Suprapubic skin (tissue), 4 donors: Measurements from ENCODE around the gene NDUFB7. TPM values are rescaled to one million over a fixed set of nuclear protein-coding genes. Genes with fewer than 3 reads are reported as not detected.
"Not testable (repeated sequence)": the region's sequence is repeated elsewhere in the genome, so short reads cannot be mapped to it uniquely, and the experiment has no call there.

Experiments used
- DNase-seq, 2 donors: peaks; one replicate each; pipeline ENCODE4 v3.0.0-alpha.2; 2019; ENCODE audit warnings: low spot score in 2 of 2
- H3K27ac ChIP-seq: fragments of 200-600 bp; sonication (generic); one replicate; pipeline ENCODE4 v1.5.1; 2019
- H3K27me3 ChIP-seq: fragments of 200-600 bp; sonication (generic); one replicate; pipeline ENCODE4 v1.5.1; 2019
- H3K36me3 ChIP-seq: fragments of 200-600 bp; sonication (generic); one replicate; pipeline ENCODE4 v1.5.1; 2019
- H3K4me1 ChIP-seq: fragments of 200-600 bp; sonication (generic); one replicate; pipeline ENCODE4 v1.5.1; 2019
- H3K4me3 ChIP-seq: fragments of 200-600 bp; sonication (generic); one replicate; pipeline ENCODE4 v1.5.1; 2019; ENCODE audit warnings: mild to moderate bottlenecking
- H3K9me3 ChIP-seq: fragments of 200-600 bp; sonication (generic); one replicate; pipeline ENCODE4 v1.5.1; 2019
- EP300 ChIP-seq: sonication (generic); formaldehyde crosslinking; IDR thresholded peaks from one replicate; pipeline ENCODE4 v1.6.1; 2017; ENCODE audit warnings: antibody characterized with exemption
- POLR2A ChIP-seq, 2 donors: fragments of 450-650 bp; IDR thresholded peaks; one replicate each; pipeline ENCODE4 v1.6.1; 2017; ENCODE audit warnings: antibody characterized with exemption in 2 of 2, mild to moderate bottlenecking in 2 of 2, moderate library complexity in 2 of 2
- POLR2AphosphoS5 ChIP-seq, 3 donors: sonication (generic); formaldehyde crosslinking; IDR thresholded peaks; one replicate each; pipeline ENCODE4 v1.6.1; 2017; ENCODE audit warnings: antibody characterized with exemption in 3 of 3
- whole genome bisulfite sequencing: methylation state at CpG from one replicate; pipeline ENCODE4 v1.1.5; 2018; 5-methylcytosine and 5-hydroxymethylcytosine counted together
- total RNA-seq, 4 donors: library from RNA; depleted of rRNA; stranded (reverse); fragments of >200 nt; gene quantifications; one replicate each; pipeline ENCODE4 v1.1.0, GENCODE V29; 2016
- TF ChIP-seq, protein P1 (sequence below), 2 donors: fragments of 200-600 bp in 1 of 2; fragments of 450-650 bp in 1 of 2; sonication (generic) in 1 of 2; IDR thresholded peaks; one replicate each; pipeline ENCODE4 v1.5.1; 2016 to 2019; ENCODE audit warnings: antibody characterized with exemption in 2 of 2, mild to moderate bottlenecking in 1 of 2, moderate library complexity in 1 of 2

Gene NDUFB7
- total RNA-seq, 4 donors from 2014 or later = 196 to 394 (median 340) TPM

DNA sequence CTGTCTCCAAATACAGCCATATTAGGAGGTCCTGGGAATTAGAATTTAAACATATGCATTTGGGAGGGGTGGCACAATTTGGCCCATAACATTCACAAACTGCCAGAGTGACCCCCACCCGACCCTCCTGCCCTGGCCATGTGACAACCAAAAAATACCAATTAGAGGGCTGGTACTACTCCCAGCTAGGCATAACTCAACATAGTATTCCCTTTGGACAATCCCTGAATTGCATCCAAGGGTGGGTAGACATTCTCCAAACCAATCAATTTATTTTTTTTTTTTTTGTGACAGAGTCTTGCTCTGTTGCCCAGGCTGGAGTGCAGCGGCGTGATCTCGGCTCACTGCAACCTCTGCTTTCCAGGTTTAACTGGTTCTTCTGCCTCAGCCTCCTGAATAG lies 40.8 kb upstream of the NDUFB7 start:
- WGBS = 76% methylated on average over 4 of the region's 4 CpGs
- Histone ChIP-seq H3K4me3 (no peak overlapping the region), H3K27ac (no peak overlapping the region), H3K4me1 (no peaks in the 10 kb centered on the region), H3K36me3 (no peaks in the 10 kb centered on the region), H3K27me3 (no peaks in the 10 kb centered on the region), H3K9me3 (no peaks in the 10 kb centered on the region)
- TF ChIP-seq EP300 (no peak), POLR2AphosphoS5 (IDR thresholded peaks at IDR 0.05) (no peak), POLR2A (IDR thresholded peaks at IDR 0.05) (no peak)
- TF ChIP-seq, protein P1, sequence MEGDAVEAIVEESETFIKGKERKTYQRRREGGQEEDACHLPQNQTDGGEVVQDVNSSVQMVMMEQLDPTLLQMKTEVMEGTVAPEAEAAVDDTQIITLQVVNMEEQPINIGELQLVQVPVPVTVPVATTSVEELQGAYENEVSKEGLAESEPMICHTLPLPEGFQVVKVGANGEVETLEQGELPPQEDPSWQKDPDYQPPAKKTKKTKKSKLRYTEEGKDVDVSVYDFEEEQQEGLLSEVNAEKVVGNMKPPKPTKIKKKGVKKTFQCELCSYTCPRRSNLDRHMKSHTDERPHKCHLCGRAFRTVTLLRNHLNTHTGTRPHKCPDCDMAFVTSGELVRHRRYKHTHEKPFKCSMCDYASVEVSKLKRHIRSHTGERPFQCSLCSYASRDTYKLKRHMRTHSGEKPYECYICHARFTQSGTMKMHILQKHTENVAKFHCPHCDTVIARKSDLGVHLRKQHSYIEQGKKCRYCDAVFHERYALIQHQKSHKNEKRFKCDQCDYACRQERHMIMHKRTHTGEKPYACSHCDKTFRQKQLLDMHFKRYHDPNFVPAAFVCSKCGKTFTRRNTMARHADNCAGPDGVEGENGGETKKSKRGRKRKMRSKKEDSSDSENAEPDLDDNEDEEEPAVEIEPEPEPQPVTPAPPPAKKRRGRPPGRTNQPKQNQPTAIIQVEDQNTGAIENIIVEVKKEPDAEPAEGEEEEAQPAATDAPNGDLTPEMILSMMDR (IDR thresholded peaks at IDR 0.05) = no peak
- DNase-seq = no peak

DNA sequence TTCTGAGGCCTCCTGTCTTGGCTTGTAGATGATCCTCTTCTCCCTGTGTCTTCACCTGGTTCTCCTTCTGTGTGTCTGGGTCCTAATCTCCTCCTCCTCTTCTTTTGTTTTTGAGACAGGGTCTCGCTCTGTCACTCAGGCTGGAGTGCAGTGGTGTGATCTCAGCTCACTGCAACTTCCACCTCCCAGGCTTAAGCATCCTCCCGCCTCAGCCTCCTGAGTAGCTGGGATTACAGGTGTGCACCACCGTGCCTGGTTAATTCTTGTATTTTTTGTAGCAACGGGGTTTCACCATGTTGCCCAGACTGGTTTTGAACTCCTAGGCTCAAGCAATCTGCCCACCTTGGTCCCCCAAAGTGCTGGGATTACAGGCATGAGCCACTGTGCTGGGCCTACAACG lies 40.4 kb upstream of the NDUFB7 start:
- H3K9me3 ChIP-seq, H3K36me3 ChIP-seq, H3K27ac ChIP-seq, H3K27me3 ChIP-seq, H3K4me3 ChIP-seq, H3K4me1 ChIP-seq, DNase-seq: not testable (repeated sequence)
- 96% methylated on average over 5 of the region's 5 CpGs for WGBS

DNA sequence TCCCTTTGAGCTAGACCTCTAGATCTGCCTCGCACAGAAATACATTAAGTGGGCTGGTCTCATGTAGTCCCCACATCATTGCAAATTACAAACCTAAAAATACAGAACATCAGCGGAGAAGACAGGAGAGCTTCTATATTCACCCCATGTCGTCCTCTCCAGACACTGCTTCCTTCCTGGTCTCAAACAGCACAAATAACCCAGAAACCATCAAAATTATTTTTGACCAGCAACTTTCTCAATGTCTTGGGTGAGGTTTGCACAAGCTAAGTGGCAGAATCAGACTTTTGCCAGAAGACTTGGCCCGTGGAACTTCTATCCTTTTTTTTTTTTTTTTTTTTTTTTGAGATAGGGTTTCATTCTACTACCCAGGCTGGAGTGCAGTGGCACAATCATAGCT lies 39.2 kb upstream of the NDUFB7 start:
- Histone ChIP-seq H3K4me3 (no peak overlapping the region), H3K9me3 (no peaks in the 10 kb centered on the region), H3K27ac (no peak overlapping the region), H3K36me3 (no peaks in the 10 kb centered on the region), H3K27me3 (no peaks in the 10 kb centered on the region), H3K4me1 (no peaks in the 10 kb centered on the region)
- DNase-seq = no peak
- 67% methylated on average over 4 of the region's 4 CpGs for WGBS
- TF ChIP-seq POLR2AphosphoS5 (IDR thresholded peaks at IDR 0.05) (no peak), EP300 (no peak), POLR2A (IDR thresholded peaks at IDR 0.05) (no peak)
- TF ChIP-seq, protein P1 (IDR thresholded peaks at IDR 0.05) = no peak

DNA sequence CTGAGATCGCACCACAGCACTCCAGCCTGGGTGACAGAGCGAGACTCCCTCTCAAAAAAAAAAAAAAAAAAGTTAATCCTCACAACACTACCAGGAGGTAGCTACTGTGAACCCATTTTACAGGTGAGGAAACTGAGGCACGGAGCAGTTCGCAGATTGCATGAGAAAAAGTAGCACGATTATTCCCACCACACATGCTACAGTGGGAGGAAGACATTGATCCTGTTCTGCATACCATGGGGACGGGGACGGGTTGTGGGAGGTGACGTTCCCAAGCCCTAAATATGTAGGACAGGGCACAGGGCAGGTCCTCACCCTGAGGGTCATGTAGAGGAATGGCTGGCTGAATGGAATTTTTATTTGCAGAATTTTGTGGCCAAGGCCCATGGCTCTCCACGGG lies 34.8 kb upstream of the NDUFB7 start:
- no peaks in the 10 kb centered on the region for H3K27me3 ChIP-seq
- no peaks in the 10 kb centered on the region for H3K4me1 ChIP-seq
- no peaks in the 10 kb centered on the region for H3K9me3 ChIP-seq
- TF ChIP-seq, protein P1 (IDR thresholded peaks at IDR 0.05) = no peak
- TF ChIP-seq EP300 (no peak), POLR2A (IDR thresholded peaks at IDR 0.05) (no peak), POLR2AphosphoS5 (IDR thresholded peaks at IDR 0.05) (no peak)
- H3K27ac ChIP-seq = no peak overlapping the region
- no peak for DNase-seq
- WGBS = 78% methylated on average over 8 of the region's 9 CpGs
- H3K36me3 ChIP-seq = no peaks in the 10 kb centered on the region
- no peak overlapping the region for H3K4me3 ChIP-seq

DNA sequence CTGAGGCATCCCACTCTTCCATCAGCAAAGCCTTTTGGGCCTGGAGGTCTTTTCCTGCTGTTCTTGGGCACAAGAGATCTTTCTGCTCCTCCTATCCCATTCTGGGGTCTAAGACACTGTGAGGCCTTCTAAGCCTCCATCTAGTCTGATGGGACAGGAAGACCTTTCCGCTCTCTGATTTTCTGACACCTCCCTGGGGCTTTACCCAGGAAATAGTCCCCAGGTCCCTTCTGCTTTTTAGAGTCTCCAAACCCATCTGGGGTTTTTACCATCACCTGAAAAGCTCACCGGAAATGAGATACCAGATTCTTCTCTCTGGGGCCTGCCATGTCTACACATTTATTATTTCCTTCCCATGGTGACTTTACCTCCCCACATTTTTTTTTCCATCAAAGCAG lies 32.1 kb upstream of the NDUFB7 start:
- no peak for DNase-seq
- Histone ChIP-seq H3K27me3 (no peaks in the 10 kb centered on the region), H3K4me3 (no peak overlapping the region), H3K27ac (no peak overlapping the region), H3K9me3 (no peaks in the 10 kb centered on the region), H3K36me3 (no peaks in the 10 kb centered on the region), H3K4me1 (no peaks in the 10 kb centered on the region)
- TF ChIP-seq POLR2AphosphoS5 (IDR thresholded peaks at IDR 0.05) (no peak), EP300 (no peak), POLR2A (IDR thresholded peaks at IDR 0.05) (no peak)
- TF ChIP-seq, protein P1 (IDR thresholded peaks at IDR 0.05) = no peak
- 82% methylated on average over 2 of the region's 2 CpGs for WGBS

DNA sequence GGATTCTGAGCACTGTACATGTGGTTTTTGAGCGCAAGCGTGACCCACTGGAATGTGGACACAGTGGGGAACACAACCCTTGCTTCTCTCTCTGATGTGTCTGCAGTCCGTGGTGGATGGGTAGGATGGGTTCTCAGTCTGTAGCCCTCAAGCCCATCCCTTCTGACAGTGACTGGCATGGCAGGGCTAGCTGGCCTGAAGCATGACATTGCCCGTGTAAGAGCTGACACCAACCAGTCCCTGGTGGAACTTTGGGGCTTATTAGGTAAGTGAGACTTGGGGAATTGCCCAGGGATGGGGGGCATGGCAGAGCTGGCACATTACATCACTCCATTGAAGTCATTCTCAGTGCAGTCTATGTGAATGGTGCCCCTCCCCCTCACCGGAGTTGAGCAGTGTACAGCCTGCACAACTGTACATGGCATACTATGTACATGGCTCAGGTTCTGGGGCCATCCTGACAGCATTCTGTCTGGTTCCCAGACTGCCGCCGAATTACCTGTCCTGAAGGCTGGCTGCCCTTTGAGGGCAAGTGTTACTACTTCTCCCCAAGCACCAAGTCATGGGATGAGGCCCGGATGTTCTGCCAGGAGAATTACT lies 27.8 kb upstream of the NDUFB7 start:
- H3K27me3 ChIP-seq = peaks cover 5% of the 10 kb centered on the region
- H3K27ac ChIP-seq = no peak overlapping the region
- no peaks in the 10 kb centered on the region for H3K4me1 ChIP-seq
- no peaks in the 10 kb centered on the region for H3K36me3 ChIP-seq
- no peak for TF ChIP-seq EP300
- TF ChIP-seq, protein P1 (IDR thresholded peaks at IDR 0.05) = no peak
- whole genome bisulfite sequencing = 89% methylated on average over 7 of the region's 8 CpGs
- no peak overlapping the region for H3K4me3 ChIP-seq
- DNase-seq = no peak
- H3K9me3 ChIP-seq = no peaks in the 10 kb centered on the region
